ENCODE results near the gene RPRD1A.

The RPRD1A gene

DNA sequence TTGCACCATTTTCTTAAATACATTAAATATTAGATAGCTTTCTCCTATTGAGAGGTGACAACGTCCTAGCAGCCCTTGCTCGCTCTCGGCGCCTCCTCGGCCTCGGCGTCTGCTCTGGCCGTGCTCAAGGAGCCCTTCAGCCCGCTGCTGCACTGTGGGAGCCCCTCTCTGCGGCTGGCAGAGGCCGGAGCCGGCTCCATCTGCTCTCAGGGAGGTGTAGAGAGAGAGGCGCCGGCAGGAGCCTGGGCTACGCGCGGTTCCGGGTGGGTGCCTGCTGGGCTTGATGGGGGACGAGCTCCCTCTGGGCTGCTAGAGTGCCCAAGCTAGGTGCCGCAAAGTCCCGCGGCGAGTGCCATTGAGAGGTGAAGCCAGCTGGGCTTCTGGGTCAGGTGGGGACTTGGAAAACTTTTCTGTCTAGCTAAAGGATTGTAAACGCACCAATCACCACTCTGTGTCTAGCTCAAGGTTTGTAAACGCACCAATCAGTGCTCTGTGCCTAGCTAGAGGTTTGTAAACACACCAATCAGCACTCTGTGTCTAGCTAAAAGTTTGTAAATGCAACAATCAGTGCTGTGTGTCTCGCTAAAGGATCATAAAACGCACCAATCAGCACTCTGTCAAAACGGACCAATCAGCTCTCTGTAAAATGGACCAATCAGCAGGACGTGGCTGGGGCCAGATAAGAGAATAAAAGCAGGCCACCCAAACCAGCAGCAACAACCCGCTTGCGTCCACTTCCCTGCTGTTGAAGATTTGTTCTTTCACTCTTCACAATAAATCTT, 3.1 kb downstream of the RPRD1A start:
- no peak for TF ChIP-seq CTCF (conservative IDR thresholded peaks at IDR 0.05; ENCODE audit: low read depth, low read length)
- H3K4me3 ChIP-seq (ENCODE audit: low read depth, low read length): no peak overlapping the region
- DNase-seq (ENCODE audit: low read depth): no peak

GRCh38 chr18:36058674-36059073, 8.7 kb downstream of the RPRD1A start:
- TF ChIP-seq CTCF (conservative IDR thresholded peaks at IDR 0.05; ENCODE audit: low read depth, low read length): no peak
- no peak overlapping the region for H3K4me3 ChIP-seq (ENCODE audit: low read depth, low read length)
- no peak for DNase-seq (ENCODE audit: low read depth)

- no peak for TF ChIP-seq CTCF (conservative IDR thresholded peaks at IDR 0.05; ENCODE audit: low read depth, low read length)
- H3K4me3 ChIP-seq (ENCODE audit: low read depth, low read length): no peak overlapping the region
- DNase-seq (ENCODE audit: low read depth): no peak
These were observed 15.6 kb downstream of the RPRD1A start for GRCh38 chr18:36051760-36052159.

DNA sequence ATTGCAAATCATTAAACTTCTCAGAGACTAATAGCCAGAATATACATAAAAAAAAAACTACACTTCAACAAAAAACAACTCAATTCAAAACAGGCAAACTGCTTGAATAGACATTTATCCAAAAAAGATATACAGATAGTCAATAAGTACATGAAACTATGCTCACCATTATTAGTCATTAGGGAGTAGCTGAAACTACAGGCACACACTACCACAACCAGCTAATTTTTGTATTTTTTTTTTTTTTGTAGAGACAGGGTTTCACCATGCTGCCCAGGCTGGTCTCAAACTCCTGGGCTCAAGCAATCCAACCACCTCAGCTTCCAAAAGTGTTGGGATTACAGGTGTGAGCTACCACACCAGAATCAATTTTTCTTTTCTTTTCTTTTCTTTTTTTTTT, 16.9 kb downstream of the RPRD1A start:
- no peak overlapping the region for H3K4me3 ChIP-seq (ENCODE audit: low read depth, low read length)
- no peak for DNase-seq (ENCODE audit: low read depth)
- TF ChIP-seq CTCF (conservative IDR thresholded peaks at IDR 0.05; ENCODE audit: low read depth, low read length): no peak

DNA sequence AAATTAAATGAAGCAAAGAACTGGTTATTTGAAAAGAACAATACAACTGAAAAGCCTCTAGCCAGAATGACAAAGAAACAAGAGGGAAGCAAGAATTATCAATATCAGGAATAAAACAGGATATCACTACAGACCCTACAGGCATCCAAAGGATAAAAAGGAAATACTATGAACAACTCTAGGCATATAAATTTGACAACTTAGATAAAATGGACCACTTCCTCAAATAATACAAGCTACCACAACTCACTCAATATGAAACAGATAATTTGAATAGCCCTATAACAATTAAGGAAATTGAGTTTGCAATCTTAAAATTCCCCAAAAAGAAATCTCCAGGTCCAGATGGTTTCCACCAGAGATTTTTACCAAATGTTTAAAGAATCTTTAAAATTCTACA, 19.8 kb downstream of the RPRD1A start:
- H3K4me3 ChIP-seq (ENCODE audit: low read depth, low read length): no peak overlapping the region
- TF ChIP-seq CTCF (conservative IDR thresholded peaks at IDR 0.05; ENCODE audit: low read depth, low read length): no peak
- DNase-seq (ENCODE audit: low read depth): no peak

GRCh38 chr18:36046898-36047297, 20.5 kb downstream of the RPRD1A start:
- DNase-seq (ENCODE audit: low read depth): no peak
- no peak for TF ChIP-seq CTCF (conservative IDR thresholded peaks at IDR 0.05; ENCODE audit: low read depth, low read length)
- H3K4me3 ChIP-seq (ENCODE audit: low read depth, low read length): no peak overlapping the region

Measured in choroid plexus epithelial cell (primary cell).